Mucosa of stomach (tissue), 1 donor: ENCODE results near the gene ROPN1B.
"Not testable (repeated sequence)": the region's sequence is repeated elsewhere in the genome, so short reads cannot be mapped to it uniquely, and the experiment has no call there.

ENCODE experiments used
- H3K27me3 ChIP-seq: one replicate; pipeline ENCODE4 v1.7.0; 2013; ENCODE audit warnings: mild to moderate bottlenecking, low read length; ENCODE audit not compliant: control insufficient read depth, insufficient read depth
- H3K36me3 ChIP-seq: one replicate; pipeline ENCODE4 v1.7.0; 2013; ENCODE audit warnings: low read length; ENCODE audit not compliant: control insufficient read depth, insufficient read depth
- H3K4me1 ChIP-seq: one replicate; pipeline ENCODE4 v1.7.0; 2013; ENCODE audit warnings: mild to moderate bottlenecking, low read length; ENCODE audit not compliant: control insufficient read depth, insufficient read depth
- H3K4me3 ChIP-seq: one replicate; pipeline ENCODE4 v1.7.0; 2013; ENCODE audit warnings: low read length
- H3K9ac ChIP-seq: one replicate; pipeline ENCODE4 v1.7.0; 2013; ENCODE audit warnings: mild to moderate bottlenecking, low read length, moderate library complexity
- H3K9me3 ChIP-seq: one replicate; pipeline ENCODE4 v1.7.0; 2013; ENCODE audit warnings: mild to moderate bottlenecking, low read length, moderate library complexity; ENCODE audit not compliant: control insufficient read depth
- donor health status: Pancreatic carcinoma.

The ROPN1B gene

GRCh38 chr3:125990253-125990970 is 21.4 kb downstream of the ROPN1B start:
- H3K27me3 ChIP-seq = no peaks in the 10 kb centered on the region
- H3K4me1 ChIP-seq = no peaks in the 10 kb centered on the region
- H3K9ac ChIP-seq = peak overlapping the region; percentile 82
- H3K9me3 ChIP-seq = no peaks in the 10 kb centered on the region
- no peaks in the 10 kb centered on the region for H3K36me3 ChIP-seq
- H3K4me3 ChIP-seq = peak overlapping the region; percentile 90

- H3K4me1 ChIP-seq, H3K4me3 ChIP-seq, H3K36me3 ChIP-seq, H3K9me3 ChIP-seq, H3K27me3 ChIP-seq, H3K9ac ChIP-seq: not testable (repeated sequence)
Measured at GRCh38 chr3:125996751-125997150, 27.8 kb downstream of the ROPN1B start.

GRCh38 chr3:126002189-126002588 is 33.2 kb downstream of the ROPN1B start:
- Histone ChIP-seq H3K4me1 (no peaks in the 10 kb centered on the region), H3K9me3 (no peaks in the 10 kb centered on the region), H3K9ac (no peak overlapping the region)

GRCh38 chr3:126003447-126004190 is 34.6 kb downstream of the ROPN1B start:
- H3K9ac ChIP-seq = no peak overlapping the region
- H3K4me1 ChIP-seq = no peaks in the 10 kb centered on the region

More at GRCh38 chr3:126002189-126002588, 33.2 kb downstream of the ROPN1B start:
- no peaks in the 10 kb centered on the region for H3K36me3 ChIP-seq
- no peaks in the 10 kb centered on the region for H3K27me3 ChIP-seq
- H3K4me3 ChIP-seq = no peak overlapping the region

GRCh38 chr3:126004217-126004616 is 35.2 kb downstream of the ROPN1B start:
- H3K4me3 ChIP-seq = no peak overlapping the region
- no peaks in the 10 kb centered on the region for H3K4me1 ChIP-seq
- no peak overlapping the region for H3K9ac ChIP-seq
- H3K27me3 ChIP-seq = no peaks in the 10 kb centered on the region
- no peaks in the 10 kb centered on the region for H3K9me3 ChIP-seq
- peaks cover 5% of the 10 kb centered on the region for H3K36me3 ChIP-seq

More at GRCh38 chr3:126003447-126004190, 34.6 kb downstream of the ROPN1B start:
- Histone ChIP-seq H3K36me3 (peaks cover 5% of the 10 kb centered on the region), H3K27me3 (no peaks in the 10 kb centered on the region), H3K4me3 (no peak overlapping the region), H3K9me3 (no peaks in the 10 kb centered on the region)

- peaks cover 5% of the 10 kb centered on the region for H3K36me3 ChIP-seq
- H3K27me3 ChIP-seq = no peaks in the 10 kb centered on the region
- H3K4me3 ChIP-seq = no peak overlapping the region
Measured at GRCh38 chr3:126004692-126005091, 35.7 kb downstream of the ROPN1B start.

GRCh38 chr3:126005951-126006350 is 37.0 kb downstream of the ROPN1B start:
- Histone ChIP-seq H3K9ac (no peak overlapping the region), H3K36me3 (peaks cover 5% of the 10 kb centered on the region)

More at GRCh38 chr3:126004692-126005091, 35.7 kb downstream of the ROPN1B start:
- Histone ChIP-seq H3K4me1 (no peaks in the 10 kb centered on the region), H3K9me3 (no peaks in the 10 kb centered on the region), H3K9ac (no peak overlapping the region)

GRCh38 chr3:126008219-126008618 is 39.2 kb downstream of the ROPN1B start:
- H3K4me3 ChIP-seq = no peak overlapping the region
- H3K9me3 ChIP-seq = no peaks in the 10 kb centered on the region
- H3K9ac ChIP-seq = no peak overlapping the region
- H3K4me1 ChIP-seq = no peaks in the 10 kb centered on the region
- H3K36me3 ChIP-seq = peaks cover 5% of the 10 kb centered on the region
- H3K27me3 ChIP-seq = no peaks in the 10 kb centered on the region

More at GRCh38 chr3:126005951-126006350, 37.0 kb downstream of the ROPN1B start:
- no peaks in the 10 kb centered on the region for H3K4me1 ChIP-seq
- no peaks in the 10 kb centered on the region for H3K9me3 ChIP-seq
- H3K27me3 ChIP-seq = no peaks in the 10 kb centered on the region
- no peak overlapping the region for H3K4me3 ChIP-seq

- H3K4me3 ChIP-seq = no peak overlapping the region
- H3K36me3 ChIP-seq = peaks cover 5% of the 10 kb centered on the region
- H3K27me3 ChIP-seq = no peaks in the 10 kb centered on the region
- H3K9ac ChIP-seq = no peak overlapping the region
- no peaks in the 10 kb centered on the region for H3K9me3 ChIP-seq
- H3K4me1 ChIP-seq = no peaks in the 10 kb centered on the region
Measured at GRCh38 chr3:126009181-126009580, 40.2 kb downstream of the ROPN1B start.

- Histone ChIP-seq H3K9ac (no peak overlapping the region), H3K36me3 (no peaks in the 10 kb centered on the region), H3K4me3 (no peak overlapping the region), H3K9me3 (no peaks in the 10 kb centered on the region), H3K4me1 (no peaks in the 10 kb centered on the region), H3K27me3 (no peaks in the 10 kb centered on the region)
Measured at GRCh38 chr3:126013751-126014156, 44.8 kb downstream of the ROPN1B start.

- H3K4me3 ChIP-seq = no peak overlapping the region
- no peaks in the 10 kb centered on the region for H3K9me3 ChIP-seq
- H3K4me1 ChIP-seq = no peaks in the 10 kb centered on the region
- H3K27me3 ChIP-seq = no peaks in the 10 kb centered on the region
- H3K36me3 ChIP-seq = no peaks in the 10 kb centered on the region
- no peak overlapping the region for H3K9ac ChIP-seq
Measured at GRCh38 chr3:126014252-126014651, 45.3 kb downstream of the ROPN1B start.

GRCh38 chr3:126015075-126015474 is 46.1 kb downstream of the ROPN1B start:
- Histone ChIP-seq H3K4me1 (no peaks in the 10 kb centered on the region), H3K4me3 (no peak overlapping the region), H3K36me3 (no peaks in the 10 kb centered on the region), H3K27me3 (no peaks in the 10 kb centered on the region), H3K9ac (no peak overlapping the region), H3K9me3 (no peaks in the 10 kb centered on the region)
